ENCODE data around the gene PRKCE. TPM values are rescaled to one million over a fixed set of nuclear protein-coding genes. Genes with fewer than 3 reads are reported as not detected.

PRKCE gene
- total RNA-seq, 5 donors from 2014 or later (not counting 1 experiment from before 2014, with no cell fraction given) = 16.5 to 29.8 (median 23.4) TPM

DNA sequence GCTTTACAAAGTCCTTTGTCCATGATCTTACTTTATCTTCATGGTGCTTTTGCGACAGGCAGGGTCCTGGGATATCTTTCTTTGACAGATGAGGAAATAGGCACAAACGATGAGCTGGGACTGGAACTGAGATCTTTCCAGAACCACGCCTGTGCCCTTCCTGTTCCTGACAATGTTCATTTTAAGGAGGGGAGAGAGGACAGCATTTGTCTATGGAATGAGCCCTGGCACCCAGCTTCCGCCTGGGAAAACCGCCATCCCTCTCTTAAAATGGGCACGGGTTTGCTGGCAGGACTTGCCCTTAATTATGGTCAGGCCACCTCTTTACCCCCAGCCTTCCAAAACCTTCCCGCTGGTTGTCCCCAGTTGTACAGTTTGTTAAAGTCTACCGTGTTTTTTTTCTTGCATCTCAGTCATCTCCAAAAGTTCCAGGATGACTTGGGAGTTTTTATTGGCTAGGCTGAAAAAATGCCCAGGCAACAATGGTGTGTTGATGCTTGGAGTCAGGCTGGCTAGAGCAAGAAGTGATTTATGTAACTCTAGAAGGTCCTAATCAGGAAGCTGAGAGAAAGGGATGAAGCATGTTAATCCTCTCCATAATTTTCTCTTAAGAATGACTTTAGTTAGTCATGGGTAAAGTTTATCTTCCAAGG is 380.8 kb downstream of the PRKCE start:
- no peak overlapping the region for H3K27ac ChIP-seq (ENCODE audit: low read length)
- ChIA-PET CTCF (no interaction called here), POLR2A (no interaction called here)
- H3K4me3 ChIP-seq (ENCODE audit: control insufficient read depth in 1 of 2, extremely low read depth in 1 of 2, low read length in 1 of 2) = no peak overlapping the region
- Mint-ChIP-seq H3K4me1 (no peaks in the 10 kb centered on the region), H3K9me3 (no peaks in the 10 kb centered on the region), H3K36me3 (peaks cover 39% of the 10 kb centered on the region), H3K27me3 (no peaks in the 10 kb centered on the region), H3K27ac (no peak overlapping the region), H3K4me3 (no peak overlapping the region)
- no peaks in the 10 kb centered on the region for H3K9me3 ChIP-seq
- DNase-seq (no peak), ATAC-seq (replicated peaks in 1 of 4) (no peak)
- WGBS (ENCODE audit: insufficient coverage) = 82% methylated on average over 6 of the region's 8 CpGs
- no peaks in the 10 kb centered on the region for H3K4me1 ChIP-seq (ENCODE audit: control insufficient read depth in 1 of 2, extremely low read depth in 1 of 2, insufficient read depth in 2 of 2, low read length in 2 of 2)
- no peaks in the 10 kb centered on the region for H3K36me3 ChIP-seq (ENCODE audit: control insufficient read depth in 2 of 2, extremely low read depth in 1 of 2, insufficient read depth in 1 of 2, low read length in 1 of 2)
- H3K27me3 ChIP-seq (replicated peaks in 1 of 2; ENCODE audit: control insufficient read depth in 2 of 2, extremely low read depth in 1 of 2, insufficient read depth in 2 of 2, low read length in 1 of 2) = no peaks in the 10 kb centered on the region

DNA sequence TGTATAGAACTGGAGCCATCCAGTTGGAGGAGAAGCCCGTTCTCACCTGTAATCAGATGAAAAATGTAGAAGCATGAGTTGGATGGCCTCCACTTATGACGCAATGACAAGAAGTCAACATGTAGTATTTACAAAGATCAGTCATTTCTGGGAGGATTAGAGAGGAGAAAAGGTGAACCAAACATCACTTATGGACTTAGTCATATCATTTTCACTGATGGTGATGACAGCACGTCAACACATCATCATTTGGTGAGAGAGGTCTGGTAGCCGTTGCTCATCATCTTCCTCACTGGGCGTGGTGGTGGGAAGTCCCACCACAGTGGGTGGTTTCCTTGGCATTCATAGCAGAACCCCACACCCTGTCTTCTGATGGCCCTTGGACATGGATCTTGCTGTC is 381.5 kb downstream of the PRKCE start:
- ChIA-PET CTCF (no interaction called here), POLR2A (no interaction called here)
- H3K27ac Mint-ChIP-seq = no peak overlapping the region
- no peaks in the 10 kb centered on the region for H3K27me3 ChIP-seq (replicated peaks in 1 of 2; ENCODE audit: control insufficient read depth in 2 of 2, extremely low read depth in 1 of 2, insufficient read depth in 2 of 2, low read length in 1 of 2)
- H3K27ac ChIP-seq (ENCODE audit: low read length) = no peak overlapping the region
- DNase-seq (no peak), ATAC-seq (replicated peaks in 1 of 4) (no peak)
- no peak overlapping the region for H3K4me3 Mint-ChIP-seq
- H3K4me1 Mint-ChIP-seq = no peaks in the 10 kb centered on the region
- H3K36me3 ChIP-seq (ENCODE audit: control insufficient read depth in 2 of 2, extremely low read depth in 1 of 2, insufficient read depth in 1 of 2, low read length in 1 of 2) = no peaks in the 10 kb centered on the region
- no peak overlapping the region for H3K4me3 ChIP-seq (ENCODE audit: control insufficient read depth in 1 of 2, extremely low read depth in 1 of 2, low read length in 1 of 2)
- no peaks in the 10 kb centered on the region for H3K27me3 Mint-ChIP-seq
- WGBS (ENCODE audit: insufficient coverage) = 100% methylated on average over 1 of the region's 5 CpGs
- no peaks in the 10 kb centered on the region for H3K9me3 Mint-ChIP-seq
- peaks cover 37% of the 10 kb centered on the region for H3K36me3 Mint-ChIP-seq
- H3K9me3 ChIP-seq = no peaks in the 10 kb centered on the region
- H3K4me1 ChIP-seq (ENCODE audit: control insufficient read depth in 1 of 2, extremely low read depth in 1 of 2, insufficient read depth in 2 of 2, low read length in 2 of 2) = no peaks in the 10 kb centered on the region

DNA sequence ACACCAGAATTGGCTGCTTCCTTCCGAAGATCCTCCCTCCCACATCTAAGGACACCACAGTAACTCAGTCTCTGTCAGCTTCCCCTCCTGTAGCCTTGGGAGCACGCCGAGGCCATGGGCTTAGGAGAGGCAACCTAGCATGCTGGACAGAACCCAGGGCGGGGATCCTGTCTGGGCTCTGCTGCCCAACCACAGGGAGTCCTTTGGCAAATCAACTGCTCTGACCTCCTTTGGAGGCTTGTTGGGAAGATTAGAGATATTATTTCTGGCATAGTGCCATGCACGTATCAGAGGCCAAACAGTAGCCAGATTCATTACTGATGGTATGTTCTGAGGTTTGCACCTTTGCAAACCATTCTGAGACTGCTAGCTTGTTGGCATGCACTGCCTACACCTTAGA is 383.1 kb downstream of the PRKCE start:
- Mint-ChIP-seq H3K4me1 (no peaks in the 10 kb centered on the region), H3K27me3 (no peaks in the 10 kb centered on the region), H3K27ac (no peak overlapping the region), H3K9me3 (no peaks in the 10 kb centered on the region), H3K4me3 (no peak overlapping the region), H3K36me3 (peaks cover 27% of the 10 kb centered on the region)
- Histone ChIP-seq H3K4me1 (ENCODE audit: control insufficient read depth in 1 of 2, extremely low read depth in 1 of 2, insufficient read depth in 2 of 2, low read length in 2 of 2) (no peaks in the 10 kb centered on the region), H3K4me3 (ENCODE audit: control insufficient read depth in 1 of 2, extremely low read depth in 1 of 2, low read length in 1 of 2) (no peak overlapping the region), H3K9me3 (no peaks in the 10 kb centered on the region), H3K27ac (ENCODE audit: low read length) (no peak overlapping the region), H3K36me3 (ENCODE audit: control insufficient read depth in 2 of 2, extremely low read depth in 1 of 2, insufficient read depth in 1 of 2, low read length in 1 of 2) (no peaks in the 10 kb centered on the region), H3K27me3 (replicated peaks in 1 of 2; ENCODE audit: control insufficient read depth in 2 of 2, extremely low read depth in 1 of 2, insufficient read depth in 2 of 2, low read length in 1 of 2) (no peaks in the 10 kb centered on the region)
- ATAC-seq (replicated peaks in 1 of 4) (no peak), DNase-seq (no peak)
- ChIA-PET POLR2A (no interaction called here), CTCF (no interaction called here)
- WGBS (ENCODE audit: insufficient coverage) = 96% methylated on average over 5 of the region's 5 CpGs

DNA sequence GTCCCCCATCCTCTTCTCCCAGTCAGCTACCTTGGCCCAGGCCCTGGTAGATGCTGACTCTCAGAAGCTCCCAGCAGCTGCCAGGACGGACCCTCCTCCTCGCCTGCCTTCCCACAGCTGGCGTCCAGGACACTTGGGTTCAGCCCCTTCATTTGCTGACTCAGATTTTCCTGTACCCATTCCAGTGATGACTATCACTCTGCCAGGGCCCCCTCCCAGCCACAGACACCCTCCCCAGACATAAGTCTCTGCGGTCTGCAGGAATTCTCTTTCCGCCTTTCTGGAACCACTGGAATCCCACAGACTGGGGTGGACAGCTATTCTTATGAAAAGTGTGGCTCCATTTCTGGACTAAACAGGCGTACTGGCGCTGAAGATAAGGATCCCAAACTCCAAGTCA is 385.5 kb downstream of the PRKCE start:
- H3K27ac Mint-ChIP-seq = no peak overlapping the region
- Histone ChIP-seq H3K27me3 (replicated peaks in 1 of 2; ENCODE audit: control insufficient read depth in 2 of 2, extremely low read depth in 1 of 2, insufficient read depth in 2 of 2, low read length in 1 of 2) (no peaks in the 10 kb centered on the region), H3K27ac (ENCODE audit: low read length) (no peak overlapping the region), H3K4me1 (ENCODE audit: control insufficient read depth in 1 of 2, extremely low read depth in 1 of 2, insufficient read depth in 2 of 2, low read length in 2 of 2) (no peaks in the 10 kb centered on the region), H3K36me3 (ENCODE audit: control insufficient read depth in 2 of 2, extremely low read depth in 1 of 2, insufficient read depth in 1 of 2, low read length in 1 of 2) (no peaks in the 10 kb centered on the region), H3K9me3 (no peaks in the 10 kb centered on the region), H3K4me3 (ENCODE audit: control insufficient read depth in 1 of 2, extremely low read depth in 1 of 2, low read length in 1 of 2) (no peak overlapping the region)
- DNase-seq = no peak
- no peak for ATAC-seq (replicated peaks in 1 of 4)
- no peaks in the 10 kb centered on the region for H3K4me1 Mint-ChIP-seq
- CTCF ChIA-PET = no interaction called here
- POLR2A ChIA-PET = no interaction called here
- no peaks in the 10 kb centered on the region for H3K9me3 Mint-ChIP-seq
- peaks cover 24% of the 10 kb centered on the region for H3K36me3 Mint-ChIP-seq
- WGBS (ENCODE audit: insufficient coverage) = 83% methylated on average over 5 of the region's 7 CpGs
- H3K4me3 Mint-ChIP-seq = no peak overlapping the region
- H3K27me3 Mint-ChIP-seq = no peaks in the 10 kb centered on the region

DNA sequence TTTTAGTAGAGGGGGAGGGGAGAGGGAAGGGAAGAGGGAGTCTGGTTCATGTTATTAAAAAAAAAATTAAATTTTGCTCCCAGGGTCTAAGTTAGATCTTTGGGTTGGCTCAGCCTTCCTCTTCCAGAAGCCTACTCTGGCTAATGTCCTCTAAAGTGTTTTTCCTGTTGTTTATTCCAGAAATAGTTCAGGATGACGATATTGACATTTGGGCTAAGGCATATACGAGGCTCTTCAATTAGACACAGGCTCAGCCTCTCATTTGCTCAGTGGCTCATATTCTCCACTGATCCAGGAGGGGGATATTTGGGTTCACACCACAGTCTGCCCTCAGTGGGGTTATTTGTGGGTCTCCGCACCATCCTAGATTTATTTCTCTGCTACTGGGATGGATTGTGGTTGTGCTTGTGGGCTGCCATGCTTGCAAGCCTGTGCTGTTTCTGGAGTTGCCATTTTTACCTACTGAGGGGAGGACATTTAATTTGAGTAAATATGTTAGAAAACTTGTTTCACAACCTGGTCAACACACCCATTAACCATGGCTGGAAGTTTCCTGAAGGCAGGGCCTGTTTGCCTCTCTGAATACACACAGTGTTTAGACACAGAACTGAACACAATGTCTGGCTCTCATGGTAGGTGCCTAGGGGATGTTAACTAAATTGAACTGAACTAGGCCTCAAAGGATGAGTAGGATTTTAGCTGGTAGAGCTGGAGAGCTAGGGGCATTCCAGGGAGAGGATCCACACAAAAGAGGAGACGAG is 388.2 kb downstream of the PRKCE start:
- DNase-seq = no peak
- CTCF ChIA-PET = no interaction called here

DNA sequence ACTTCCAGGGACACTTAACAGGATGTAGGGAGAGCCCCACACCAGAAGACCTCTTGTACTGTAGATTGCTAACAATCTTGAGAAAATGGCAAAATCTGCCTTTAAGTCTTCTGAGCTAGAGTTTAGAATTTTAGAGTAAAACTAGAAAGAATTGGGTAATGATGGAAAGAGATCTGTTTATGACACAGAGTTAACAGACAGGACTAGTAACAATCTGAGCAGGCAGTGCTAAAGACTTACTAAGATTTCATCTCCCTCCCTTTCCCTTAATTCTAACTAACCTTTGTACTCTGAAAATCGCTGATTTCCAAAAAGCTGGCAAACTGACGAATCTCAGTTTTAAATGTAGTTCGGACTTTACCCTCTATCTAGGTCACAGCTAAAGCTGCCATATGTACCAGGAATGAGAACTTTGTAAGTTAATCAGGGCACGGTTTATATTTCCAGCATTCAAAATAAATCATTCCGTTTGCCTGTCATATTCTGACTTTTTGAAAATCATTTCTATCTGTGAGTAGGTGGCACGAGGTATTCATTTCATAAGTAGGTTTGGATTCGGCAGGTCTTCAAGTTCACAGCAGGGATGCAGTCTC is 389.2 kb downstream of the PRKCE start:
- POLR2A ChIA-PET = interaction anchor here in 1 of 2 donors (0.5 kb wide), 1 partner anchor 40 kb away, joined by 3 read pairs; no protein-coding TSS in a partner anchor
- H3K4me3 Mint-ChIP-seq = no peak overlapping the region
- H3K36me3 Mint-ChIP-seq = peaks cover 11% of the 10 kb centered on the region
- CTCF ChIA-PET = interaction anchor here in 1 of 2 donors (0.7 kb wide), 1 partner anchor 22 kb away, joined by 3 read pairs; no protein-coding TSS in a partner anchor
- no peak overlapping the region for H3K27ac Mint-ChIP-seq
- Histone ChIP-seq H3K4me3 (ENCODE audit: control insufficient read depth in 1 of 2, extremely low read depth in 1 of 2, low read length in 1 of 2) (no peak overlapping the region), H3K27me3 (replicated peaks in 1 of 2; ENCODE audit: control insufficient read depth in 2 of 2, extremely low read depth in 1 of 2, insufficient read depth in 2 of 2, low read length in 1 of 2) (no peaks in the 10 kb centered on the region), H3K36me3 (ENCODE audit: control insufficient read depth in 2 of 2, extremely low read depth in 1 of 2, insufficient read depth in 1 of 2, low read length in 1 of 2) (no peaks in the 10 kb centered on the region), H3K27ac (ENCODE audit: low read length) (no peak overlapping the region), H3K9me3 (no peaks in the 10 kb centered on the region), H3K4me1 (ENCODE audit: control insufficient read depth in 1 of 2, extremely low read depth in 1 of 2, insufficient read depth in 2 of 2, low read length in 2 of 2) (no peaks in the 10 kb centered on the region)
- no peaks in the 10 kb centered on the region for H3K9me3 Mint-ChIP-seq
- WGBS (ENCODE audit: insufficient coverage) = no CpG with 5 or more reads among the region's 7 CpGs
- DNase-seq = no peak
- no peak for ATAC-seq (replicated peaks in 1 of 4)
- H3K4me1 Mint-ChIP-seq = no peaks in the 10 kb centered on the region
- no peaks in the 10 kb centered on the region for H3K27me3 Mint-ChIP-seq

More for the DNA sequence above, 388.2 kb downstream of the PRKCE start:
- no peaks in the 10 kb centered on the region for H3K36me3 ChIP-seq (ENCODE audit: control insufficient read depth in 2 of 2, extremely low read depth in 1 of 2, insufficient read depth in 1 of 2, low read length in 1 of 2)
- no peak overlapping the region for H3K27ac Mint-ChIP-seq
- no peaks in the 10 kb centered on the region for H3K27me3 ChIP-seq (replicated peaks in 1 of 2; ENCODE audit: control insufficient read depth in 2 of 2, extremely low read depth in 1 of 2, insufficient read depth in 2 of 2, low read length in 1 of 2)
- H3K4me3 ChIP-seq (ENCODE audit: control insufficient read depth in 1 of 2, extremely low read depth in 1 of 2, low read length in 1 of 2) = no peak overlapping the region
- H3K27me3 Mint-ChIP-seq = no peaks in the 10 kb centered on the region
- WGBS (ENCODE audit: insufficient coverage) = 89% methylated on average over 4 of the region's 4 CpGs
- no peak for ATAC-seq (replicated peaks in 1 of 4)
- POLR2A ChIA-PET = no interaction called here
- H3K27ac ChIP-seq (ENCODE audit: low read length) = no peak overlapping the region
- H3K4me3 Mint-ChIP-seq = no peak overlapping the region
- no peaks in the 10 kb centered on the region for H3K4me1 Mint-ChIP-seq
- H3K4me1 ChIP-seq (ENCODE audit: control insufficient read depth in 1 of 2, extremely low read depth in 1 of 2, insufficient read depth in 2 of 2, low read length in 2 of 2) = no peaks in the 10 kb centered on the region
- H3K36me3 Mint-ChIP-seq = peaks cover 12% of the 10 kb centered on the region
- H3K9me3 ChIP-seq = no peaks in the 10 kb centered on the region
- H3K9me3 Mint-ChIP-seq = no peaks in the 10 kb centered on the region
